Measurements from ENCODE around the gene DENND1A.

DENND1A gene

GRCh38 chr9:123835821-123836220 lies 94.1 kb downstream of the DENND1A start:
- H3K4me3 ChIP-seq = no peak overlapping the region
- TF ChIP-seq, protein P1, sequence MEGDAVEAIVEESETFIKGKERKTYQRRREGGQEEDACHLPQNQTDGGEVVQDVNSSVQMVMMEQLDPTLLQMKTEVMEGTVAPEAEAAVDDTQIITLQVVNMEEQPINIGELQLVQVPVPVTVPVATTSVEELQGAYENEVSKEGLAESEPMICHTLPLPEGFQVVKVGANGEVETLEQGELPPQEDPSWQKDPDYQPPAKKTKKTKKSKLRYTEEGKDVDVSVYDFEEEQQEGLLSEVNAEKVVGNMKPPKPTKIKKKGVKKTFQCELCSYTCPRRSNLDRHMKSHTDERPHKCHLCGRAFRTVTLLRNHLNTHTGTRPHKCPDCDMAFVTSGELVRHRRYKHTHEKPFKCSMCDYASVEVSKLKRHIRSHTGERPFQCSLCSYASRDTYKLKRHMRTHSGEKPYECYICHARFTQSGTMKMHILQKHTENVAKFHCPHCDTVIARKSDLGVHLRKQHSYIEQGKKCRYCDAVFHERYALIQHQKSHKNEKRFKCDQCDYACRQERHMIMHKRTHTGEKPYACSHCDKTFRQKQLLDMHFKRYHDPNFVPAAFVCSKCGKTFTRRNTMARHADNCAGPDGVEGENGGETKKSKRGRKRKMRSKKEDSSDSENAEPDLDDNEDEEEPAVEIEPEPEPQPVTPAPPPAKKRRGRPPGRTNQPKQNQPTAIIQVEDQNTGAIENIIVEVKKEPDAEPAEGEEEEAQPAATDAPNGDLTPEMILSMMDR (IDR thresholded peaks at IDR 0.05) = no peak
- no peak for DNase-seq (ENCODE audit: low spot score)
- no peak overlapping the region for H3K27ac ChIP-seq

GRCh38 chr9:123834889-123835562 lies 94.9 kb downstream of the DENND1A start:
- DNase-seq (ENCODE audit: low spot score) = no peak
- Histone ChIP-seq H3K27ac (no peak overlapping the region), H3K4me3 (no peak overlapping the region)
- TF ChIP-seq, protein P1 (IDR thresholded peaks at IDR 0.05) = no peak

- Histone ChIP-seq H3K4me3 (no peak overlapping the region), H3K27ac (no peak overlapping the region)
- no peak for DNase-seq (ENCODE audit: low spot score)
- TF ChIP-seq, protein P1 (IDR thresholded peaks at IDR 0.05) = no peak
These were observed 95.6 kb downstream of the DENND1A start for GRCh38 chr9:123834218-123834888.

GRCh38 chr9:123832858-123833650 lies 96.9 kb downstream of the DENND1A start:
- no peak overlapping the region for H3K4me3 ChIP-seq
- no peak for DNase-seq (ENCODE audit: low spot score)
- H3K27ac ChIP-seq = no peak overlapping the region

DNA sequence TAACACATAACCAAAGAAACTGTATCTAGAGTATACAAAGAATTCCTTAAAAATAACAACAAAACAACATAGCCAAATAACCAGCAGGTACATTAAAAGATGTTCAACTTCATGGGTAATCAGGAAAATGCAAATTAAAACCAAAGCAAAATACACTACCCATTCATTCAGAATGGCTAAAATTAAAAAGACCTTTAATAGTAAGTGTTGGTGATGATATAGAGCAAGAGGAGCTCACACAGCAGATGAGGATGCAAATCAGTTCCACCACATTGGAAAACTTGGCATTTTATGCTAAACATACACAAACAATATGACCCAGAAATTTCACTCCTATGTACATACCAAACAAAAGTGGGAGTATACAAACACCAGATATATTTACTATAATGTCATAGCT lies 97.8 kb downstream of the DENND1A start:
- no peak for DNase-seq (ENCODE audit: low spot score)
- no peak overlapping the region for H3K4me3 ChIP-seq
- TF ChIP-seq, protein P1 (IDR thresholded peaks at IDR 0.05) = no peak
- H3K27ac ChIP-seq = no peak overlapping the region

More at GRCh38 chr9:123832858-123833650, 96.9 kb downstream of the DENND1A start:
- TF ChIP-seq, protein P1 (IDR thresholded peaks at IDR 0.05) = no peak

DNA sequence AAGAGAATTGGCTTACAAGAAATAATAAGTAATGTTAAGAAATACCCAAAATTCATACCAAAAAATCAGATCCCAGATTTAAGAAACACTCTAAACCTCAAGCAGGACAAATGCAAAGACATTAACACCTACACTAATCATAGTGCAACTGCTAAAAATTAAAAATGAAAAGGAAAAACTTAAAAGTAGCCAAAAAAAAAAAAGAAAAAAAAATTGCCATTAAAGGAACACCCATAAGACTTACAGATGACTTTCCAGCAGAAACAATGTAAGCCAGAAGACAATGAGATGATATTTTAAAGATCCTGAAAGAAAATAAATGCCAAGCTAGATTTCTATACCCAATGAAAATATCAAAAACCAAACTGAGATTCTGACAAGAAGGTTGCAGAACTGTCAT lies 101.5 kb downstream of the DENND1A start:
- H3K4me3 ChIP-seq = no peak overlapping the region
- DNase-seq (ENCODE audit: low spot score) = no peak
- TF ChIP-seq, protein P1 (IDR thresholded peaks at IDR 0.05) = no peak
- H3K27ac ChIP-seq = no peak overlapping the region

Measured in coronary artery (tissue), 2 donors.